Hepatocyte (in vitro differentiated cells): ENCODE results near the gene LY6G5B.

ENCODE experiments used
- CTCF ChIP-seq: fragments of 200-600 bp; sonication (generic); IDR thresholded peaks from 2 replicates; pipeline ENCODE4 v1.5.1; 2016; ENCODE audit warnings: antibody characterized with exemption, mild to moderate bottlenecking; ENCODE audit not compliant: poor library complexity
- EZH2 ChIP-seq: fragments of 200-600 bp; sonication (generic); IDR thresholded peaks from 2 replicates; pipeline ENCODE4 v1.6.1; 2016; ENCODE audit warnings: antibody characterized with exemption, mild to moderate bottlenecking, borderline replicate concordance
- EZH2phosphoT487 ChIP-seq: fragments of 200-600 bp; sonication (generic); IDR thresholded peaks from one replicate; pipeline ENCODE4 v1.6.1; 2018; ENCODE audit warnings: antibody characterized with exemption, mild to moderate bottlenecking, low read depth, moderate library complexity; ENCODE audit not compliant: unreplicated experiment, severe bottlenecking

GRCh38 chr6:31687860-31688693, 18.3 kb downstream of the LY6G5B start:
- no peak for TF ChIP-seq CTCF
- no peak for TF ChIP-seq EZH2
- no peak for TF ChIP-seq EZH2phosphoT487
